Measurements from ENCODE around the gene PPIF. TPM values are rescaled to one million over a fixed set of nuclear protein-coding genes. Genes with fewer than 3 reads are reported as not detected.

PPIF gene
- total RNA-seq, 1 donor from 2014 or later: 10.9 TPM

DNA sequence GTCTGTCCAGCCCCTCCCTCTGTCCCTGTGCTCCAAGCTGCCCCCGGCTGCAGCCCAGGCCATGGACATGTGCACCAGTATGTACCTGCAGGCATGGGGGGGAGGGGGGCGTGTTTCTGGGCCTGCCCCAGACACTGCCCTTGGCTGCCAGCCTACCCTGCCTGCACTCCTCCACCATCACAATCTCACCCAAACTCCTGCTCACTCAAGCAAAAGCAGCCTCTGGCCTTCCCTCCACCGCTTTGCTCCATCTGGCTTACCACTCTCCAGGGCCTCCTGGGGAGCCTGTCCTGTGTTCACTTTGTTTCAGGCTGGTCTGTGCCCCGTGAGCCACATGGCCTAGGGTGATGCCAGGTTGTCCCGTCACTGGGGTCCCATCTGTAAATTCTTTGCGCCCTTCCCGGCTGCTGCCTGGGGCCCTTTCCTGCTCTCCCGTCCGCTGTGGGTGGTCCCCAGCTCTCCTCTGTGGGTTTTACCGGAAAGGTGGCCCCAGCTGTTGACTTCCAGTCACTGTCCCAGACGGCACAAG, 33.3 kb upstream of the PPIF start:
- DNase-seq (ENCODE audit: low read depth in 2 of 2): no peak

DNA sequence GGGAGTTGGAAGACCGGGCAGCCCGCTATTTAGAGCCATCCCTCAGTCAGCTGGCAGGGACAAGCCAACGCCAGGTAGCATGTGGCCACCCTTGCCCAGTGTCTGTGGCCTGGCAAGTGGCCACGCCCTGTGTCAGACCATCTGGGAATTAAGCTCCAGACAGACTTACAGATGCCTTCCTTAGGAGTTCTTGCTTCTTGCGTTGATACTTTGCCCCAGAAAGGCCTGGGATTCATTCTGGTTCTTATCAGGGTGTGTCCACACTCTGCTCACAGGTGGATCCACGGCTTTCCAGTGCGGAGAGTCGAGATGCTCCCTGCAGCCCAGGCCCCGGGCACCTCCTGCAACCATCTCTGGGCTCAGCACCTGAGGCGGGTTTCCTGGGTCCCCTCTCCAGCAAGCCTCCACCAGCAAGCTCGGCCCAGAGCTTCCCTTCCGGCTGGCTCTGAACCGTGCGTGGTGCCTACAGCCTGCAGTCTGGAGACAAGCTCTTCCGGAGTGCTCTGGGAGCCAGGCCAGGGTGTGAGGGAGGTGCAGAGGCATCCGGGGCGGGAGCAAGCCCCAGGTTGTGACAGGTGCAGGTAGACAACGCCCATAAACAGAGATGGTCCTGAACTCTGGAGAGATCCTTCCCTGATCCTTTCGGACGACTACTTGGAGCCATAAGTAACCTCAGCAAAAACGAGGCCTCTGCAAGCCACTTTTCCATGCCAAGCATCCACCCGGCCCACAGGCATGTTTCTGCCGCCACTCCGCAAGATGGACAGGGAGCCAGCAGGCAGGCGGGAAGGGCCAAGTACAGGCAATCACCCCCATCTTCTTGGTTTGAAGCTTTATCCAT, 32.3 kb upstream of the PPIF start:
- DNase-seq (ENCODE audit: low read depth in 2 of 2): no peak

DNA sequence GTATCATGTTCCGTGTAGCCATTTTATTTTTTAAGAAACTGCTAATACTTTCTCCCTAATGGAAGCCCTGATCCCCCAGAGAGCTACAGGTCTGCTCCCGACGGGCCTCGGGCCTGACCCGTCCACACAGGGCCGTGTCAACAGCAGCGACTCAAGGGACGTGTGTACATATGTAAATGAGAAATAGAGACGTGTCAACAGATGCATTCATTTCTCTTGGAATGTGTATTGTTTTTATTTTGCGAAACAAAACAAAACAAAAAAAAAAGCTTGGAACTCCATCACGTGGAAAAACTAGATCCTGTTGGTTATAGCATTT, 31.7 kb upstream of the PPIF start:
- no peak for DNase-seq (ENCODE audit: low read depth in 2 of 2)

DNA sequence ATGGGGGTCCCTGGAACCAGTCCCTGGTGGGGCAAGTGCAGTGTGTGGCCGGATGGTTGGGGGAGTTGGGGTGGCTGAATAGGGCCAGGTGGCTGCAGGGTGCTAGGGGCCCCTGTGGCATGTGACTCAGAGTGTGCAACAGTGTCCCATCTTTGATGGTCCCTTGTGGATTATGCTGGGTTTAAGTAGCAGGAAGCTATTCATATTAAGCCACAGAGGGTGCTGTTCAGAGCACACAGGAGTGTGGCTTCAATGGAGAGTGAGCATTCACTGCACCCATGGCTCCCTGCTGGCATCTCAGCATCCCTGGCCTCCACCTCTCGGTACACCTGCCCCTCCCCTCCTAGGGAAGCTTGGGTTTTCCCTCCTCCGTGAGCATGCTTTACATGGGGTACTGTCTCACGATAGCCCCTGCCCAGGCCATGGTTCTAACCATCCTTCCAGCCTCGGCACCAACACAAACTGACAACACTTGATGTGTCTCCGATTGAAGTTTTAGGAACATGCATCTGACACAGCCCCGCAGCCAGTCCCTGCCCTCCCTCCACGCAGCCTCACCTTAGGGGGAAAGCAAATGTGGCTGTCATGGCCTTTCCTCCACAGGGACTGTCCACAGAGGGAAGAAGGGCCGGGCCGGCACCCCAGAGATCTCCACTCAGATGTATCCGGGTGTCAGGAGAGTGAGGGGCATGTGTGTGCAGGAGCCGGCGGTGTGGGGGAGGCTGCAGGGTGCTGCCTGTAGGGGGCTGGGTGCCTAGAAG, 30.4 kb upstream of the PPIF start:
- no peak for DNase-seq (ENCODE audit: low read depth in 2 of 2)

DNA sequence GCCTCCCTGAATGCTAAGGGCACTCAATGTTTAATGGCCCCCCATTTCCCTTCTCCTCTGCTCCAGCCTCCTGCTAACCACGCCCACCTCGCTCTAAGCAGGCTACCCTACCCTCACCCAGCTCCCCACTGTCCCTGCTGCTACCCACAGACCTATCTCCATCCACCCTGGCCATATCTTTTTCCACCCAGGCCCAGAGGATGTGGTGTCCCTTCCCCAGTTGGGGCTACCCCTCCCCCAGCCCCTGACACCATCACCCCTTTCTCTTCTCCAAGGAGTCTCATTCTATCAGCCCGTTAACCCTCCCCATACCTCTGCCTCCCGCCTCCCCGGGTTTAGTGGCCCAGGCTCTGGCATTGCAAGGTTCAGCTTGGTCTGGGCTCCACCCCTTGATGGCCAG, 28.9 kb upstream of the PPIF start:
- no peak for DNase-seq (ENCODE audit: low read depth in 2 of 2)

DNA sequence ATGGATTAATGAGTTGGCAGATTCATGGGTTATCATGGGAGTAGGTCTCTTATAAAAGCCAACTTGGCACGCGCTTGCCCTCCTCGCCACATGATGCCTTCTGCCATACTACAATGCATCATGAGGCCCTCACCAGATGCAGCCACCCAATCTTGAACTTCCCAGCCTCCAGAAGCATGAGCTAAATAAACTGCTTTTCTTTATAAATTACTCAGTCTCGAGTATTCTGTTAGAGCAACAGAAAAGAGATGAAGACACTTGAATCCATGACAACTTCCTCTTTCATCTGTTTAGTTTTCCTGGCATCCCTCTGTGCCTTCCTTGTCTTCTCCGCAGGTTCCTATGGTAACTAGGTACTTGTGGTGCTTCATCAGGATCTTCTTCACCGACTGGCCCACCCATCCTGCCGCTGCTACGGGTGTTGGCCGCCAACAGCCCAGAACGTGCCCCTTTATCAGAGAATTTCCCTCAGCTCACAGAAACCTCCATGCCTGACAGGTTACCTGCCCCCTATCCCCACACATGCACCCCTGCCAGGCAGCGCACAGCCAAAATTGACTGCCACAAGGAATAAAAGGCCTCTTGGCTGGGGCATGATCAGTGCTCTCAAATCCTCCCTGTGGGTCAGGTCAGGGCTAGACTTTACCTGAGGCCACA, 28.0 kb upstream of the PPIF start:
- no peak for DNase-seq (ENCODE audit: low read depth in 2 of 2)

DNA sequence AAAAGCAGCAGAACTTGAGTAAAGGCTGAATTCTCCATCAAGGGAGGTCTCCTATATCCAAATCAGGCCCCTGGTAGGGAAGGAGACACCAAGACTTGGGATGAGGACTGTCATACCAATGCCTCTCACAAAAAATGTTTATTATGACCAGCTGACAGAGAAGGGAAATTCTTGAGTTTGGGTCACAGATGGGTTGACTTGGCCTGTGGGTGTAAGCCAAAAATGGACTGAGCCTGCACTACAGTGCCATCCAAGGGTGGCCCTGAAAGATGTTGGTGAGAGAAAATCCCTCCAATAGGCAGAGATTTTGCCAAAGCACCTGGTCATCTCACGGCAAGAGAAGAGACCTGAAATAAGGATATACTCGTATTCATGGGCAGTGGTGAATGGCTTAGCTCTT, 27.0 kb upstream of the PPIF start:
- no peak for DNase-seq (ENCODE audit: low read depth in 2 of 2)

DNA sequence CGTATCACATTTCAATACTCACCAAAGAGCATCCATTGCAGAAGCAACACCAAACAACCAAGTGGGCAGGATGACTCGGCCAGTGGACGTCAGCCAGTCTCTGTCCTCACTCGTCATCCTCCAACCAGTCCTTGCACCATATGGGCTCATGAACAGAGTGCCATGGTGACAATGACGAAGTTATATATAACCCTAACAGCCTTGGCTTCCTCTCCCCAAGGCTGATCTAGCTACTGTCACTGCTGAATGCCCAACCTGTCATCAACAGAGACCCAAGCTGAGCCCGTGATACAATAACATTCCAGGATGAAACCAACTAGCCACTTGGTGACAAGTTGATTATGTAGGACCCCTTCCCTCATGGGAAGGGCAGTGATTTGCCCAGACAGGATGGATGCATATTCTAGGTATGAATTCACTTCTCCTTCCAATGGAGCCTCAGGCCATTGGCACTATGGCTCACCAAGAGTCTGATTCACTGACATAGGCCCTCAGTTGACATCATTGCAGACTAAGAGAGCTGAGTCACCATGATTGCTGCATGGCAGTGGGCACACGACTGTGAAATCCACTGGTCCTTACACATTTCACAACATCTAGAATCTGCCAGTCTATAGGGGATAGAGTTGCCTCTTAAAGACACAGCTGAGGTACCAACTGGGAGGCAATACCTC, 26.3 kb upstream of the PPIF start:
- DNase-seq (ENCODE audit: low read depth in 2 of 2): peak in 1 of 2 donors; percentile 50

DNA sequence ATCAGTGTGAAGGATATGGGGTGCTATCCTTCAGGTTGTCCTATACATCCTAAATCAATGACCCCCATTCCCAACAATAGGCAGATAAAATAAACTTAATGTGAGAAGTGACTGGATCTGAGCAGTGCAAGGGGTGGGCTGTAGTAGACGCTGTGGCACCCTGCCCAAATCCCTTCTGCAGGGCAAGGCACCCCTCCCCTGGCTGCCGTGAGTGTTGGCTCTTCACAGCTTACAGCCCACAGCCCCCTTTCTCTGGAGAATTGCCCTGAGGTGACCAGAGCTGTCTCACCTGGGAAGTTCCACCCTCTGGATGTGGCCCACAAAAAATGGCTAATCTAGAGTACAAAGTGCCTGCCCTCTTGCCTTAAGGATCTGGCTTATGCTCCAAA, 25.8 kb upstream of the PPIF start:
- no peak for DNase-seq (ENCODE audit: low read depth in 2 of 2)

DNA sequence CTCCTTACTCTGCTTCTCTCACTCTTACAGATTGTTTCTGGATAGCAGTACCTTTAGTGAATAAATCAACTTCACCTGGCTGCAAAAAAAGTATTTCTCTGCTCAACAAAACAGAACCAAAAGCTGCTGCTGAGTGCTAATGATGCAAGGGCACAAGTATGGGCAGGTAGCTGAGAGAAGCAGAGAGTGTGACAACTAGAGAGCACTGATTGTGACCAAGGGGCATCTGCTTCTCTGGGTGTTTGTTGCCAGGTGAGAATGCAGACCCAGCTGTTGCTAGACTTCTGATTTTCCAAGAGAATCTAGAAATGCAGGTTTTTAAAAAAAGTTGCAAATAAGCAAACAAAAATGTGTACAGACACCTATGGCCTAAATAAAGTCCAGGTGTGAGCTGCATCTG, 25.3 kb upstream of the PPIF start:
- no peak for DNase-seq (ENCODE audit: low read depth in 2 of 2)

DNA sequence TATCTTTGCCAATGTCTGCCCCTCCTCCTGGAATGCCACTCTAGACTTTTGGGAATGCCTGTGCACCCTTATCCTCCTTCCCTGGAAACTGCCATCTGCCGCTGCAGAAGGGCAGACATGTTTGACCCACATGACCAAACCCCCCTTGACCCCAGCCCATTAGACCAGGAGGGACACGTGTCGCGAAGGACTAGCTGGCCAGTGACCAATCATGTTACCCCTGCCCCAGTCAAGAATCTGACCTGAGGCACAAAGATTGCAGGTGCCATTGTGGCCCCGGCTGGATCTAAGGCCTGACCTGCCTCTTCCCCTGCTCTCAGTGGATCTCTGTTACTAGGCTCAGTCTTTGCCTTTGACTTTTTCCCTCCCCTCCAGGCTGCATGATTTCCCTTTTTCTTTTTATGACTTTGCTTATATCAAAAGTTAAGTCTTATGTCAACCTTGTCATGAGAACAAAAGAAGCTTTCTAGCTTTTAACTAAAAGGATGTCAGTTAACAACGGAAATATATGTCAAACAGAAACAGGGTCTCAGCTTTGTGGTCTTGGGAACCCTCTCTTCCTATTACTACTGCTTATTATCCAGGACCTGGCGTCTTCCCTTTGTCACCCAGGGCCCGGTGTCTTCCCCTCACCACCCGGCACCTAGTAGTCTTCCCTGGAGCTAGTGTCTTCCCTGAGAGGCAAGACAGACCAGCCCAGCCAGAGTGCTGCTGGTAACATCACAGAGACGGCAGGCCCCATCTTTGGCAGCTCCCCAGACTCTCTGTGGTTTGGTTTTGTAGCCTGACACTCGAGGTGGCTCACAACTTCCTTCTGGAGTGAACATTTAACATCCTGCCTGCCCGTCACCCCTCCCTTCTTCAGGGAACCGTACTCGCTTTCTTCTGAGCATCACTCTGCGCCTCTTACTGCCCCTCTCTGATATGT, 24.4 kb upstream of the PPIF start:
- DNase-seq (ENCODE audit: low read depth in 2 of 2): peak in 1 of 2 donors; percentile 67

DNA sequence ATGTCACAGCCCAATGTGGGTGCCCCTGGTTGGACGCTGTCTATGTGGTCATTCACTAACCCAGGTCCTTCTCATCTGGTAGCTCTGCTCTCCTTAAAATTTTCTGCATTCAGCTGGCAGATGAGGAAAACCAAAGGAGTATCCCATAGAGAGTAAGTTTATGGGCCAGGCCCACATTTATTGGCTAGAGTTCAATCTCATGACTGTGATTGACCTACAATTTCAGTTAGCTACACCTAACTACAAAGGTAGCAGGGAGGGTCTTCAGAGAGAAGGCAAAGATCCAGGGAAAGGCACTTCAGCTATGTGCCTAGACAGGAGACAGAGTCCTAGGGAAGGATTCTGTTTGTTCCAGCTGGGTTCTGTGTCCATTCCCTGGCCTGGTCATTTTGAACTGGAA, 23.7 kb upstream of the PPIF start:
- no peak for DNase-seq (ENCODE audit: low read depth in 2 of 2)

DNA sequence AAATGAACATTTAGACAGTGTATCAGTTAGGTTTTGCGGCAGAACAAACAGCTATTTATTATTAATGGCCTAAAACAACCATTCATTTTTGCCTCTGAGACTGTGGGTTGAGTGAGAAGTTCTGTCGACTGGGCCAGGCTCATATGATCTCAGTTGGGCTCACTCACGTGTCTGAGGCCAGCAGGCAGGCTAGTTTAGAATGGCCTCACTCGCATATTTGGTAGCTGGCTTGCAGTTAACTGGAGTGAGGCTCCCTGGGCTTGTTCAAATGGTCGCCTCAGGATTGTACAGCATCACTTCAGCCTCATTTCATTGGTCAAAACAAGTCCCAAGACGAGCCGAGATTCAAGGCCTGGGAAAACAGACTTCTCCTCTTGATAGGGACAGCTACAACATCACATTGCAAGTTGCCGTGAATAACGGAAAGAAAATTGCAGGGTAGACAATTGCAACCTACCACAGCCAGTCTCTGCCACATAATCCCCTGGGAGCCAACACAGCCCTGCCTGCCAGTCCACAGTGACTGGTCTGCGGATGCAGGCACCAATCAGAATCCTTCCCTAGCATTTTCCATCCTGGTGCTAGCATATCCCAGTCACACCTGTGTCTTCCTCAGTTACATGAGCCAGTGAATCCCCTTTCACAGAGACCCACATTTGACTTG, 23.1 kb upstream of the PPIF start:
- DNase-seq (ENCODE audit: low read depth in 2 of 2): no peak

DNA sequence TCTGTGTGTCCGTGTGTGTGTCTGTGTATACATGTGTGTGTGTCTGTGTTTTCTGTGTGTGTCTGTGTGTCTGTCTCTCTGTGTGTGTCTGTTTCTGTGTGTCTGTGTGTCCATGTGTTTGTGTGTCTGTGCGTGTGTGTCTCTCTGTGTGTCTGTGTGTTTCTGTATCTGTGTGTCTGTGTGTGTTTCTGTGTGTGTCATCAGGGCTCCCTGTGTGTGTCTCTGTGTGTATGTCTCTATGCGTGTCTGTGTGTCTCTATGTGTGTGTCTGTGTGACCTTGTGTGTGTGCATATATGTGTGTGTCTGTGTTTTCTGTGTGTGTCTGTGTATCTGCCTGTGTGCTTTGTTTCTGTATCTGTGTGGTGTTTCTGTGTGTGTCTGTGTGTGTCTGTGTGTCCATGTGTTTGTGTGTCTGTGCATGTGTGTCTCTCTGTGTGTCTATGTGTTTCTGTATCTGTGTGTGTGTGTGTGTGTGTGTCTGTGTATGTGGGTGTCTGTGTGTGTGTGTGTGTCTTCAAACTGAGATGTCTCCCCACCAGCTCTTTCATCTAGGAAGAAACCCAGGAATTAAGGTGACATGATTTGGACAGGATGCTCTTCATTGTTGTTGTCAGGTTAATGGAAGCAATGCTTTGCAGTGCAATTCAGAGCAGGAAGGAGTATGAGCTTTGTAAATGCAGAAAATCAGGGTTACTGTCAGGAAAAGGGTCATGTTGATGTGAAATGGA, 20.7 kb upstream of the PPIF start:
- no peak for DNase-seq (ENCODE audit: low read depth in 2 of 2)

DNA sequence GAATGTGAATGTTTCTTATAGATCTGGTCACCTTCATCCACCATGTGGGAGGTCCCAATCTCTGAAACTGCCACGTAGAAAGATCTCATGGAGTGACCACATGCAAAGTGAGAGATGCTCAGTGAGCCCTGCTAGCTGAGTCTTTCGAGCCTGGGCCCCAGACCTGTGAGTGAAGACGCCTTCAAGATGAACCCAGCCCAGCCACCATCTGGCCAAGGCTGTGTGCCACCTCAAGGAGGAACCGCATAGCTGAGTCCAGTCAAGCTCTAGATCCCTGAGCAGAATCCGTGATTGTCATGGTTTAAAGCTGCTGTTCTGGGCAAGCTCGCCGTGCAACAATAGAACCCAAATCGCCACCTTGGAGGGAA, 20.2 kb upstream of the PPIF start:
- DNase-seq (ENCODE audit: low read depth in 2 of 2): no peak

DNA sequence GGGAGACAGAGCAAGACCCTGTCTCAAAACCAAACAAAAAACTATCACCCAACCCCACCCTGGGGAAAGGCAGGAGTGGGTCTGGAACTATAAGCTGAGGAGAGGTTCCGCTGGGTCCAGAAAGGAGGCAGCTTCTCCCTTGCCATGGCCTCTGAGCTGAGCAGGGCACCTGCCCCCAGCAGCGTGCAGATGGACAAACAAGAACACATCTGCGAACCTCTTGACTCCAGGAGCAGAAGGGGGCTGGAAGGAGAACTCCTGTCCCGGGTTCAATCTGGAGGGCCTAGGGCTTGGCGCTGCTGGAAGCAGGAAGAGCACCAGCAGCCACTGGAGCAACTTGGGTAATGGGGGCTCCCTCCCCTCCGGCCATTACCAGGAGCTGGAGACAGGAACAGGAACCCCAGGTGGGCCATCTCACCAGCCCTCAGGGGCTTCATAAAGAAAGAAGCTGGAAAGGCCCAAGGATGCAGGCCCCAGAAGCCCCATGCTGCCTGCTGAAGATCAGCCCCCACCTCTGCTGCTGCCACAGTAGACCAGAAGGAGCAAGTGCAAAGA, 19.0 kb upstream of the PPIF start:
- no peak for DNase-seq (ENCODE audit: low read depth in 2 of 2)

DNA sequence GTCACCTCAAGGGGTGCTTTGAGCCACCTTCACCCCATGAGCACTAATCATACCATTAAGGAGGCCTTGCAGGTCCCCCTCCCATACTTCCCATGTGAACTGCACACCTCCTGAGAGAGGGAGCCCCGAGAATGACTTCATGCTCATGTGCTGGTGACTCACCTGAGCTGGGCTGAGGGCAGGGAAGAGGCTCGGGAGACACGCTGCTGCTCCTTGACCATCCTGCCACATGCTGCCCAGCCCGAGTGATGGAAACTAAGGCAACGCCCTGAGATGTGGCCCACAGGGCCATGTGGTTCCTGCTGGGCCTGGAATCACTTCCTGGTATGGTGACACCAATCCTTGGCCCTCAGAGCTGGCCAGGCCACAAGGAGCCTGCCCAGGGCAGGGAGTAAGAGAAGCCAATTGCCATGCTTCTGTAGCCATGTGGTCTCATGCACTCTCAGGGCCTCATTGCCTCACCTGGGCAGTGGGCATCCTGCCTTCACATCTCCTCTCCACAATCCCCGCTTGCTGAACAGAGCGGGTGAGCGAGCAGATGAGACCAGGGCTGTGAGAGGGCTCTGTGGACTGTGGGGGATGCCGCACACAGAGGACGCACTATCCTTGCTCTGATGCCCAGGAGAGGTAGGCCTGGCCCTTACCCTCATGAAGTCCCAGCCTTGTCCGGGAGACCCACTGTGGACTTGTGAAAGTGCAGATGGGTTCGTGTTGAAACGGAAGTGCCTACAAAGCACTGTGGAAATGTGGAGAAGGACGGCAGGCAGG, 18.3 kb upstream of the PPIF start:
- DNase-seq (ENCODE audit: low read depth in 2 of 2): peak in 1 of 2 donors; percentile 19

DNA sequence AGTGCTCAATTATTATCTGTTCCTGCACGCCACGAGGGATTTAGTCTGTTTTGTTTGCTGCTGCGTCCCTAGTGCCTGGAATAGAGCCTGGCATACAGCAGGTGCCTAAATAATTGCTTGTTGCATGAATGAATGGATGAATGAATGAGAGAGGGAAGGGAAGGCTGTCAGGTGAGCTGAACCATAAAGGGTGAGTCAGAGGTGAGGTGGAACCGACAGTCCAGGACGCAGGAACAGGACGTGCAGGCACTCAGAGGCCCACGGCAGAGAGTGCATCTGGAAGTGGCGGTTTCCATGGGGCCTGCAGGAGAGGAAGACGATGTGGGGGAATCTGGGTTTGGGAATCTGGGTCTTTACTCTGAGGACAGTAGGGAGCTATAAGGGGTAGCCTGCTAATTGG, 17.7 kb upstream of the PPIF start:
- no peak for DNase-seq (ENCODE audit: low read depth in 2 of 2)

DNA sequence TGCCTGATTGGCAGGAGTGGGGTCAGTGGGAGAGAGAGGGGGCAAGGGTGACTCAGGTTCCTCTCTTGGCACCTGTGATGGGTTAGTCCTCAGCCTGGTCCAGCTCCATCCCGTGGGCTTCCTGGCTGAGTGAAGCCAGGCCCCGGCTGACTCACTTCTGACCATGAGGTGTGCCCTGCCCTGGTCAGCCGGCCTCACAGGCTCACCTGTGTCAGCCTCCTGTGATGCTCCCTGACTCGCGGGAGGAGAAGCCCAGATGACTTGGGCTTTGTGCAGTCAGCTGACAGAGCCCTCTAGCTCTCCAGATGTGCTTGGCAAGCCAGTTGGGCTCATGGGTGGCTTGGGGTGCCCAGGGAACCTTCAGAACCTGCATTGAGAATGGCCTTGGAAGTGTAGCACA, 16.0 kb upstream of the PPIF start:
- DNase-seq (ENCODE audit: low read depth in 2 of 2): no peak
